Stimulated activated naive B cell treated with anti-CD40 and anti-IgM and Interleukin-4, amounts not matched to agents 10 μg/mL and 1 μg/mL and 100 μg/mL, for 72 hours (primary cell): ENCODE data around the gene GRPR.

Experiments
- ATAC-seq, 2 donors: fragments of 150-1000 bp; cut with Tn5 transposase; replicated peaks; 2 replicates each; pipeline ENCODE4 v1.10.0; 2021; ENCODE audit warnings: moderate library complexity in 1 of 2
- DNase-seq: peaks from one replicate; pipeline ENCODE4 v3.0.0; 2021
- H3K27ac Mint-ChIP-seq: one replicate; pipeline ENCODE4 v1.8.0; 2022; ENCODE audit warnings: mild to moderate bottlenecking, mixed read lengths
- H3K27me3 Mint-ChIP-seq, 2 donors: one replicate each; pipeline ENCODE4 v1.8.0; 2022; ENCODE audit warnings: mixed read lengths in 2 of 2
- H3K36me3 Mint-ChIP-seq, 2 donors: one replicate each; pipeline ENCODE4 v1.8.0; 2022; ENCODE audit warnings: mixed read lengths in 2 of 2, mild to moderate bottlenecking in 1 of 2
- H3K4me1 Mint-ChIP-seq, 2 donors: one replicate each; pipeline ENCODE4 v1.8.0; 2022; ENCODE audit warnings: mixed read lengths in 2 of 2, mild to moderate bottlenecking in 1 of 2
- H3K4me3 Mint-ChIP-seq, 2 donors: one replicate each; pipeline ENCODE4 v1.8.0; 2022; ENCODE audit warnings: mild to moderate bottlenecking in 2 of 2, mixed read lengths in 2 of 2, moderate library complexity in 1 of 2
- H3K9me3 Mint-ChIP-seq, 2 donors: one replicate each; pipeline ENCODE4 v1.8.0; 2022; ENCODE audit warnings: mixed read lengths in 2 of 2, mild to moderate bottlenecking in 1 of 2

Gene GRPR

GRCh38 chrX:16123222-16123786, at the start of gene GRPR:
Gene GRPR (plus strand): TSS chrX:16123565. CDS start chrX:16123954, 389 bp downstream.
- H3K27me3 Mint-ChIP-seq: peaks cover 0 to 34% of the 10 kb centered on the region in 2 donors
- peaks cover 4 to 12% of the 10 kb centered on the region in 2 donors for H3K9me3 Mint-ChIP-seq
- H3K4me1 Mint-ChIP-seq: peaks cover 24 to 40% of the 10 kb centered on the region in 2 donors
- no peak within 1 kb of the TSS for H3K27ac Mint-ChIP-seq
- ATAC-seq: peak; percentile 79 to 81
- DNase-seq: peak; percentile 63
- H3K36me3 Mint-ChIP-seq: peaks cover 4 to 6% of the 10 kb centered on the region in 2 donors
- H3K4me3 Mint-ChIP-seq: peak within 1 kb of the TSS in 1 of 2 donors; percentile 30

GRCh38 chrX:16075087-16075486, 48.3 kb upstream of the GRPR start:
- DNase-seq: no peak
- H3K27me3 Mint-ChIP-seq: peaks cover 0 to 22% of the 10 kb centered on the region in 2 donors
- no peaks in the 10 kb centered on the region for H3K9me3 Mint-ChIP-seq
- ATAC-seq: no peak
- H3K27ac Mint-ChIP-seq: no peak overlapping the region
- H3K36me3 Mint-ChIP-seq: peaks cover 0 to 3% of the 10 kb centered on the region in 2 donors
- H3K4me1 Mint-ChIP-seq: no peaks in the 10 kb centered on the region
- H3K4me3 Mint-ChIP-seq: no peak overlapping the region

- no peak for ATAC-seq
- H3K4me1 Mint-ChIP-seq: no peaks in the 10 kb centered on the region
- H3K36me3 Mint-ChIP-seq: peaks cover 0 to 1% of the 10 kb centered on the region in 2 donors
- no peak overlapping the region for H3K4me3 Mint-ChIP-seq
- H3K27me3 Mint-ChIP-seq: peaks cover 0 to 20% of the 10 kb centered on the region in 2 donors
- DNase-seq: no peak
- H3K9me3 Mint-ChIP-seq: no peaks in the 10 kb centered on the region
- no peak overlapping the region for H3K27ac Mint-ChIP-seq
Measured at GRCh38 chrX:16076834-16077233, 46.5 kb upstream of the GRPR start.

GRCh38 chrX:16077811-16078210, 45.6 kb upstream of the GRPR start:
- Mint-ChIP-seq H3K4me1 (no peaks in the 10 kb centered on the region), H3K27ac (no peak overlapping the region), H3K36me3 (no peaks in the 10 kb centered on the region), H3K9me3 (no peaks in the 10 kb centered on the region), H3K4me3 (no peak overlapping the region), H3K27me3 (peaks cover 0 to 22% of the 10 kb centered on the region in 2 donors)
- no peak for ATAC-seq
- DNase-seq: no peak

GRCh38 chrX:16081357-16081756, 42.0 kb upstream of the GRPR start:
- H3K36me3 Mint-ChIP-seq: no peaks in the 10 kb centered on the region
- no peak for ATAC-seq

GRCh38 chrX:16082470-16083085, 40.8 kb upstream of the GRPR start:
- ATAC-seq (no peak), DNase-seq (no peak)
- Mint-ChIP-seq H3K27me3 (peaks cover 0 to 34% of the 10 kb centered on the region in 2 donors), H3K36me3 (no peaks in the 10 kb centered on the region), H3K27ac (no peak overlapping the region), H3K4me3 (no peak overlapping the region), H3K4me1 (no peaks in the 10 kb centered on the region), H3K9me3 (no peaks in the 10 kb centered on the region)

More at GRCh38 chrX:16081357-16081756, 42.0 kb upstream of the GRPR start:
- H3K4me3 Mint-ChIP-seq: no peak overlapping the region
- peak overlapping the region; percentile 7 for H3K27ac Mint-ChIP-seq
- no peaks in the 10 kb centered on the region for H3K9me3 Mint-ChIP-seq
- H3K4me1 Mint-ChIP-seq: no peaks in the 10 kb centered on the region
- H3K27me3 Mint-ChIP-seq: peaks cover 0 to 34% of the 10 kb centered on the region in 2 donors
- DNase-seq: no peak

GRCh38 chrX:16087076-16087475, 36.3 kb upstream of the GRPR start:
- no peak for ATAC-seq
- Mint-ChIP-seq H3K27ac (no peak overlapping the region), H3K4me1 (no peaks in the 10 kb centered on the region), H3K36me3 (no peaks in the 10 kb centered on the region), H3K27me3 (peaks cover 0 to 23% of the 10 kb centered on the region in 2 donors), H3K4me3 (no peak overlapping the region), H3K9me3 (no peaks in the 10 kb centered on the region)
- DNase-seq: no peak

GRCh38 chrX:16089086-16089485, 34.3 kb upstream of the GRPR start:
- Mint-ChIP-seq H3K9me3 (no peaks in the 10 kb centered on the region), H3K36me3 (no peaks in the 10 kb centered on the region), H3K4me3 (no peak overlapping the region), H3K4me1 (no peaks in the 10 kb centered on the region), H3K27me3 (peaks cover 8 to 27% of the 10 kb centered on the region in 2 donors), H3K27ac (no peak overlapping the region)
- ATAC-seq (no peak), DNase-seq (no peak)

- DNase-seq (no peak), ATAC-seq (no peak)
- Mint-ChIP-seq H3K9me3 (no peaks in the 10 kb centered on the region), H3K4me3 (no peak overlapping the region), H3K27ac (no peak overlapping the region), H3K4me1 (no peaks in the 10 kb centered on the region), H3K27me3 (peaks cover 8 to 20% of the 10 kb centered on the region in 2 donors), H3K36me3 (no peaks in the 10 kb centered on the region)
Measured at GRCh38 chrX:16096141-16096540, 27.2 kb upstream of the GRPR start.

GRCh38 chrX:16100673-16101072, 22.7 kb upstream of the GRPR start:
- peaks cover 0 to 8% of the 10 kb centered on the region in 2 donors for H3K27me3 Mint-ChIP-seq
- ATAC-seq (no peak), DNase-seq (no peak)
- no peak overlapping the region for H3K4me3 Mint-ChIP-seq
- H3K9me3 Mint-ChIP-seq: peaks cover 0 to 1% of the 10 kb centered on the region in 2 donors
- H3K4me1 Mint-ChIP-seq: peaks cover 6 to 7% of the 10 kb centered on the region in 2 donors
- H3K36me3 Mint-ChIP-seq: no peaks in the 10 kb centered on the region
- no peak overlapping the region for H3K27ac Mint-ChIP-seq

- Mint-ChIP-seq H3K4me1 (peaks cover 7 to 10% of the 10 kb centered on the region in 2 donors), H3K9me3 (peaks cover 0 to 1% of the 10 kb centered on the region in 2 donors), H3K27me3 (peaks cover 0 to 8% of the 10 kb centered on the region in 2 donors), H3K27ac (no peak overlapping the region), H3K36me3 (no peaks in the 10 kb centered on the region), H3K4me3 (no peak overlapping the region)
- ATAC-seq (no peak), DNase-seq (no peak)
Measured at GRCh38 chrX:16101581-16101980, 21.8 kb upstream of the GRPR start.

- H3K9me3 Mint-ChIP-seq: peaks cover 0 to 4% of the 10 kb centered on the region in 2 donors
- no peaks in the 10 kb centered on the region for H3K36me3 Mint-ChIP-seq
- no peak overlapping the region for H3K27ac Mint-ChIP-seq
- H3K4me1 Mint-ChIP-seq: peaks cover 7 to 10% of the 10 kb centered on the region in 2 donors
- DNase-seq (no peak), ATAC-seq (no peak)
- peaks cover 0 to 8% of the 10 kb centered on the region in 2 donors for H3K27me3 Mint-ChIP-seq
- no peak overlapping the region for H3K4me3 Mint-ChIP-seq
Measured at GRCh38 chrX:16103625-16104024, 19.7 kb upstream of the GRPR start.

- Mint-ChIP-seq H3K9me3 (peaks cover 4 to 5% of the 10 kb centered on the region in 2 donors), H3K27ac (no peak overlapping the region), H3K4me1 (peaks cover 7 to 13% of the 10 kb centered on the region in 2 donors), H3K27me3 (peaks cover 0 to 3% of the 10 kb centered on the region in 2 donors), H3K36me3 (no peaks in the 10 kb centered on the region), H3K4me3 (no peak overlapping the region)
- no peak for DNase-seq
- ATAC-seq: no peak
Measured at GRCh38 chrX:16112428-16112827, 10.9 kb upstream of the GRPR start.

- H3K4me1 Mint-ChIP-seq: peaks cover 11 to 15% of the 10 kb centered on the region in 2 donors
- H3K27me3 Mint-ChIP-seq: no peaks in the 10 kb centered on the region
- ATAC-seq (peak; percentile 23 to 61), DNase-seq (no peak)
- H3K27ac Mint-ChIP-seq: no peak overlapping the region
- no peak overlapping the region for H3K4me3 Mint-ChIP-seq
- H3K36me3 Mint-ChIP-seq: peaks cover 1 to 2% of the 10 kb centered on the region in 2 donors
- peaks cover 4 to 6% of the 10 kb centered on the region in 2 donors for H3K9me3 Mint-ChIP-seq
Measured at GRCh38 chrX:16113978-16114565, 9.3 kb upstream of the GRPR start.

GRCh38 chrX:16114611-16115010, 8.8 kb upstream of the GRPR start:
- H3K4me3 Mint-ChIP-seq: no peak overlapping the region
- peaks cover 16 to 21% of the 10 kb centered on the region in 2 donors for H3K4me1 Mint-ChIP-seq
- H3K27me3 Mint-ChIP-seq: no peaks in the 10 kb centered on the region
- peaks cover 7 to 9% of the 10 kb centered on the region in 2 donors for H3K9me3 Mint-ChIP-seq
- H3K27ac Mint-ChIP-seq: peak overlapping the region; percentile 2
- peak; percentile 14 to 39 for ATAC-seq
- peaks cover 3 to 4% of the 10 kb centered on the region in 2 donors for H3K36me3 Mint-ChIP-seq
- no peak for DNase-seq
